ENCODE measurements around the gene PRDM15.

The PRDM15 gene

DNA sequence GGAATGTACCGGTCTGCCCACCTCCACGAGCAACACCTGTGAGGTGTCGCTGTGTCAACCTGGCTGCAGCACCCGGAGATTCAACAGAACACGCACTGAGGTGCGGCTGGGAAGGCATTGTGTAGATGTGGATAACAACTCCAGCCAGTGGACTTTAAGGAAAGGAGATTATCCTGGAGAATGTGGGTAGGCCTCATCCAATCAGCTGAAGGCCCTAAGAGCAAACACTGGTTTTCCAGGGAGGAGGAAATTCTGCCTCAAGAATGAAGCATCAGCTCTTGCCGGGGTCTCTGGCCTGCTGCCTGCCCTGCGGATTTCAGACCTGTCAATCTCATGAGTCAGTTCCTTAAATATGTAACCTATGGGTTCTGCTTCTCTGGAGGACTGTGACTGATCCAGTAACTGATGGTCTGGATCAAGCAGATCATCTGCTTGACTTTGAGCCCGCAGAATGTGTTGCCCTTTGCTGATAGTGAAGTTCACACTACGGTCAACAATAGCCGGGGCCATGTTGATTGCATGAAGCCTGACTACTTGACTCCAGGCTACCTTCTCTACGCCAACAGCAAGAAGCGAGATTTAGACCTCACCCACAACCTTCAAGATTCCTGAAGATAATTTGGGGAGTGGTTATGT is 15.9 kb upstream of the PRDM15 start:
- H3K27me3 ChIP-seq (replicated peaks; ENCODE audit: control insufficient read depth, insufficient read depth, low read length), result no peaks in the 10 kb centered on the region
- peaks cover 84% of the 10 kb centered on the region for H3K36me3 ChIP-seq (ENCODE audit: control insufficient read depth, insufficient read depth, low read length, severe bottlenecking)
- no peaks in the 10 kb centered on the region for H3K4me1 ChIP-seq (ENCODE audit: control insufficient read depth, insufficient read depth, low read length)
- H3K9ac ChIP-seq (ENCODE audit: low read length), result no peak overlapping the region
- no peaks in the 10 kb centered on the region for H3K9me3 ChIP-seq (ENCODE audit: control insufficient read depth, low read length)
- no peak overlapping the region for H3K4me3 ChIP-seq (ENCODE audit: low read length)
- DNase-seq (ENCODE audit: low read depth), result peak; percentile 53

DNA sequence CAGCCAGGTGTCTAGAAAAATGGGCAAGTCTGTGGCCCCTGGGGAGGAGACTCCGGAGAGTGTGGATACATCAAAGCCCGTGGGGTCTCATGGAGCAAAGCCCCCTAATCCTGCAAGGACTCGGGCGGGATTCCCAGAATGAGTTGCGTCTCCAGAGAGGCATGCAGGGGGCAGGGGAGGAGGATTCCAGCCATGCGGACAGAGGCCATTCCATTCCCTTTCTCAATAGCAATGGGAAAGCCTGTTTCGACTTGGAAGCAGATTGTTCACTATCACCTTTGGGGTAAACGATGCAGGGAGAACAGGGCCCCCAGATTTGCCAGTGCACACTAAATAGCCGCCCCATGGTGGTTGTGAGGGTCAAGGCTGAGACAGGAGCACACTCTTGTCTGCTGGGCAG is 15.4 kb upstream of the PRDM15 start:
- Histone ChIP-seq H3K36me3 (ENCODE audit: control insufficient read depth, insufficient read depth, low read length, severe bottlenecking) (peaks cover 80% of the 10 kb centered on the region), H3K4me1 (ENCODE audit: control insufficient read depth, insufficient read depth, low read length) (no peaks in the 10 kb centered on the region), H3K9ac (ENCODE audit: low read length) (no peak overlapping the region), H3K4me3 (ENCODE audit: low read length) (no peak overlapping the region), H3K27me3 (replicated peaks; ENCODE audit: control insufficient read depth, insufficient read depth, low read length) (no peaks in the 10 kb centered on the region), H3K9me3 (ENCODE audit: control insufficient read depth, low read length) (no peaks in the 10 kb centered on the region)
- no peak for DNase-seq (ENCODE audit: low read depth)

DNA sequence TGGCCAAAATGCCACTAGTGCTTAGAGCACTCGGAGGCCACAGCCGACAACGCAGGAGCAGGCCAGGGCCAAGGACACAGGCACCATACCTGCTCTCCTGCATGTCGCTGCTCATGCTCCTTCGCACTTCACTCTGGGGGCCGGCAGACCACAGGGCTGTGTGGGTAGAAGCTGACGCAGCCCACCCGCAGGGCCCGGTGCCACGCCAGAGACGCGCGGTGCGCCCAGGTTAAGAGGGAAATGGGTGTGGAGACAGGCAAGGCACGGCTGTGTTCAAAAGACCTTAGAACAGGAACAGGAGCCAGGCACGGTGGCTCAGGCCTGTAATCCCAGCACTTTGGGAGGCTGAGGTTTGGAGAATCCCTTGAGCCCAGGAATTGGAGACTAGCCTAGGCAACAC is 13.6 kb upstream of the PRDM15 start:
- no peaks in the 10 kb centered on the region for H3K9me3 ChIP-seq (ENCODE audit: control insufficient read depth, low read length)
- H3K27me3 ChIP-seq (replicated peaks; ENCODE audit: control insufficient read depth, insufficient read depth, low read length), result no peaks in the 10 kb centered on the region
- H3K4me3 ChIP-seq (ENCODE audit: low read length), result no peak overlapping the region
- no peak for DNase-seq (ENCODE audit: low read depth)
- H3K36me3 ChIP-seq (ENCODE audit: control insufficient read depth, insufficient read depth, low read length, severe bottlenecking), result peaks cover 76% of the 10 kb centered on the region
- no peak overlapping the region for H3K9ac ChIP-seq (ENCODE audit: low read length)
- H3K4me1 ChIP-seq (ENCODE audit: control insufficient read depth, insufficient read depth, low read length), result peaks cover 16% of the 10 kb centered on the region

DNA sequence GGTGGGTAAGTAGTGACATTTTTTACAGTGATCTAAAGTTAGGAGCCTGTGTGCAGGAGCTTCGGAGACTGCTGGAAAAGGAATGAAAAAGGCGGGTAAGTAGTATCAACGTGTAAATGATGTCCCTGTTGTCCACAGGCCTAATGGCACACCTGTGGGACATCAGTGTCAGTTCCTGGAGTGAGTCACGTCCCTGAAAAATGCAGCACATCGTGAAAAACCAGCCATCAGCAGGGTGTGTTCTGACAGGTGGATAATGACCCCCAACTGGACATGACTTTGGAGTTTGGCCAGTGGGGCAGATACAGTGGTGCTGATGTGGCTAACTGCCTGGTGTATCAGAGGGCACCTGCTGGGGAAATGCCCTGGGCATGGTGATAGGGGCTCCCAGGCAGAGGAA is 12.0 kb upstream of the PRDM15 start:
- H3K27me3 ChIP-seq (replicated peaks; ENCODE audit: control insufficient read depth, insufficient read depth, low read length), result no peaks in the 10 kb centered on the region
- no peak for DNase-seq (ENCODE audit: low read depth)
- no peaks in the 10 kb centered on the region for H3K9me3 ChIP-seq (ENCODE audit: control insufficient read depth, low read length)
- H3K9ac ChIP-seq (ENCODE audit: low read length), result no peak overlapping the region
- peaks cover 18% of the 10 kb centered on the region for H3K4me1 ChIP-seq (ENCODE audit: control insufficient read depth, insufficient read depth, low read length)
- H3K4me3 ChIP-seq (ENCODE audit: low read length), result no peak overlapping the region
- H3K36me3 ChIP-seq (ENCODE audit: control insufficient read depth, insufficient read depth, low read length, severe bottlenecking), result peaks cover 65% of the 10 kb centered on the region

DNA sequence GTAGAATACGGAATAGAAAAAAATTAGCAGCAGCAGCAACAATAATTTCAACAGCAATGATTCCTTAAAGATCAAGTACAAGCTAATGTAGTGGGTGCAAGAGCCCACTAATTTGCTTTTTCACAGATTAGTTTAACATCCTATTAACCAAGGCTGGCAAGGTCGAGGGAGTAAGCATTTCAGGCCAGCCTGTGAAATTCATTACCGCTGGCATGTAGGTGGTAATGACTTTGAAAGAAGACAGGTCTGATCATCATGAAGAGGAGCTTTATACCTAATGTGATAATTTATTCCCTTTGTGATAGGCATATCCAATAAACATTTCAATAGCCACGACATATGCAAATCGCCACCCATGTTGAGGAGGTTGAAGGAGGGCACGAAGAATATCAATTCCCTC is 11.2 kb upstream of the PRDM15 start:
- H3K27me3 ChIP-seq (replicated peaks; ENCODE audit: control insufficient read depth, insufficient read depth, low read length), result no peaks in the 10 kb centered on the region
- no peak overlapping the region for H3K4me3 ChIP-seq (ENCODE audit: low read length)
- DNase-seq (ENCODE audit: low read depth), result no peak
- no peak overlapping the region for H3K9ac ChIP-seq (ENCODE audit: low read length)
- H3K4me1 ChIP-seq (ENCODE audit: control insufficient read depth, insufficient read depth, low read length), result peaks cover 18% of the 10 kb centered on the region
- no peaks in the 10 kb centered on the region for H3K9me3 ChIP-seq (ENCODE audit: control insufficient read depth, low read length)
- peaks cover 57% of the 10 kb centered on the region for H3K36me3 ChIP-seq (ENCODE audit: control insufficient read depth, insufficient read depth, low read length, severe bottlenecking)

DNA sequence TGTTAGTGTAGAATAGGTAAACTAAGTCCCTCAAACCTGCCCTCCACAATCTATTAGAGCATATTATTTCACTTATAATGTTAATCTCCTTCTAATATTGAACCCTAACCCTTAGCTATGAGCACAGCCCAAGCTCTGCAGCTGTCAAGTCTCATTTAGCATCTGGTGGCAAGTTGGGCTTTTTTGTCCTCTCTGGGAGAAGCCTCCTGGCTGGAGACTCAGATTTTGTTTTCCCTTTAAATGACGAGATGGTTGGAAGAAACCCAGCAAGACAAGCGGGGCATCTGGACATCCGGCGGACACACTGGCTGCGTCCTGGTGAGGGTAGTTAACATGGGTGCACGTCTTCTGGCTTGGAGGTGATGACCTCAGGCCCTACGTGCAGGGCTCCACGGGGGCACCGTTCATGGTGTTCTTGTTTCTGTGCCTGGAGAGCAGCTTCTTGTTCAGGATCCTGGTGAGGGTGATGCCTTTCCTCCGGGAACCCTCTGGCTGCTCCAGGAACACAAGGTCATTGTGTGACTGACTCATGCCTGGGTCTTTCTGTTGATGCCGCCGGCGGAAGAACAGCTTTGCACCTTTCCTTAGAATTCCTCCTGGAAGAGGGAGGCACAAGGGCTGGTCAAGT is 9.7 kb upstream of the PRDM15 start:
- Histone ChIP-seq H3K27me3 (replicated peaks; ENCODE audit: control insufficient read depth, insufficient read depth, low read length) (no peaks in the 10 kb centered on the region), H3K36me3 (ENCODE audit: control insufficient read depth, insufficient read depth, low read length, severe bottlenecking) (peaks cover 42% of the 10 kb centered on the region), H3K9ac (ENCODE audit: low read length) (no peak overlapping the region), H3K9me3 (ENCODE audit: control insufficient read depth, low read length) (no peaks in the 10 kb centered on the region), H3K4me3 (ENCODE audit: low read length) (no peak overlapping the region), H3K4me1 (ENCODE audit: control insufficient read depth, insufficient read depth, low read length) (peaks cover 18% of the 10 kb centered on the region)
- no peak for DNase-seq (ENCODE audit: low read depth)

DNA sequence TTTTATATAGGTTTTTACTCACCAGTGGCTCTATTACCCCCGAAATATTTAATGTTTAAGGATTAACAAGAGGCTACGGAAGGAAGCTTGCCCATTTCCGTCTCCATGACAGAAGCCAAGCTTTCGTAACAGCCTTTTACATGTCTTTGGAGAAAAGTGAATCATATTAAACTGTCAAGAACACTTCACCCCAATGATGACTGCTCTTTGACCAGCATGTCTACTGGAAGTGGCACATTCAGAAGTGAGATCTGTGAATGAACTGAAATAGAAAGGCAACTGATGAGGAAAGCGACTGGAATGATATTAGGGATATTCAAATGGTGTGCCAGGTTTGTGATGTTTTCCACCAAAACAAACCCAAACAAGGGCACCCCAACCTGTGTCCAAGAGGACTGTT is 8.5 kb upstream of the PRDM15 start:
- DNase-seq (ENCODE audit: low read depth), result no peak
- H3K9me3 ChIP-seq (ENCODE audit: control insufficient read depth, low read length), result no peaks in the 10 kb centered on the region
- no peak overlapping the region for H3K9ac ChIP-seq (ENCODE audit: low read length)
- no peak overlapping the region for H3K4me3 ChIP-seq (ENCODE audit: low read length)
- peaks cover 24% of the 10 kb centered on the region for H3K4me1 ChIP-seq (ENCODE audit: control insufficient read depth, insufficient read depth, low read length)
- H3K27me3 ChIP-seq (replicated peaks; ENCODE audit: control insufficient read depth, insufficient read depth, low read length), result no peaks in the 10 kb centered on the region
- peaks cover 41% of the 10 kb centered on the region for H3K36me3 ChIP-seq (ENCODE audit: control insufficient read depth, insufficient read depth, low read length, severe bottlenecking)

DNA sequence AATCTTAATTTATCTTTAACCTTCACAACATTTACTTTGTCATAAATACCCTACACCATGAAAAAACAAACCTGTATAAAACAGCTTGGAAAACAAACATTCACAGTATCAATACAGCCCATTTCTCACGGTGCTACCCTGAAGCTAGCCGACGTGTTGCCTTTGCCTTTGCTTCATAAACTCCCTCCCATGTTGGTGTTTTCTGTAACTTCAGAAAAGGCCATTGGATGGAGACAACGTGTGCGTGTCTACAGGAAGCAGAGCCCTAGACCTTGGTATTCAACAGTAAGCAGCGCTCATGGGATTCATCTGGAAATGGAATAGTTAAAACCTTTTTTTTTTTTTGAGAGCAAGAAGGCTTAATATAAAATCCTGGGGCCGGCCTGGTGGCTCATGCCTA is 7.2 kb upstream of the PRDM15 start:
- Histone ChIP-seq H3K4me3 (ENCODE audit: low read length) (no peak overlapping the region), H3K9ac (ENCODE audit: low read length) (no peak overlapping the region), H3K9me3 (ENCODE audit: control insufficient read depth, low read length) (no peaks in the 10 kb centered on the region), H3K4me1 (ENCODE audit: control insufficient read depth, insufficient read depth, low read length) (peaks cover 24% of the 10 kb centered on the region), H3K36me3 (ENCODE audit: control insufficient read depth, insufficient read depth, low read length, severe bottlenecking) (peaks cover 30% of the 10 kb centered on the region), H3K27me3 (replicated peaks; ENCODE audit: control insufficient read depth, insufficient read depth, low read length) (no peaks in the 10 kb centered on the region)
- no peak for DNase-seq (ENCODE audit: low read depth)

DNA sequence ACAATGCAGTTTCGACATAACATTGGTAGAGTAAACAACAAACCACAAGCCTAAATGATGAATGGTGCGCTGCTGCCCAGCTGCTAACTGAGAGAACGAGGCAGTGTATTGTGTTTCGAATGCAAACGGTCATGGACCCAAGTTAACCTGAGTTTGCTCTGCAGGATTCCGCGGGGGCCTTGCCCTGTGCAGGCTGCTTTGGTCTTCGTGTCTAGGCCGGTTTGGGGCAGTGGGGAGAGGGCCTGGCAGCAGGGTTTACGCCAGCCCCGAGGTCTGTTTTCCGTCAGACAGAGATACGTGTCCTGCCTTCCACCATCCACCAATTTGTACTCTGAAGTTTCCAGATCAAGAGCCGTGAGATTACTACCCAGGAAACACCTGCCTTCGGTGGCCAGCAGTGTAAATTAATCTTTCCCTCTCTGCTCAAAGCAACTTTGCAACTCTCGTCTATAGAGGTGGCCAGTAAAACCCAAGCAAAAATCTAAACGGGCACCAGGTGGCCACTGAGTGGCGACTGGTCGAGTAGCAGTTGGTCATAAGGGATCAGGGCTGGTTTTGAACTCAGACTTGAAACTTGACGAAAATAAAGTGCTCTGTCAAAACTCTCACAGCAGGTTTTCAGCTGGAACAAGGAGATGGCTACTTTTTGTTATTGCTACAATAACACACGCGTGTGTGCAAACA is 6.3 kb upstream of the PRDM15 start:
- H3K27me3 ChIP-seq (replicated peaks; ENCODE audit: control insufficient read depth, insufficient read depth, low read length), result no peaks in the 10 kb centered on the region
- H3K4me3 ChIP-seq (ENCODE audit: low read length), result no peak overlapping the region
- no peak for DNase-seq (ENCODE audit: low read depth)
- no peak overlapping the region for H3K9ac ChIP-seq (ENCODE audit: low read length)
- H3K36me3 ChIP-seq (ENCODE audit: control insufficient read depth, insufficient read depth, low read length, severe bottlenecking), result peaks cover 22% of the 10 kb centered on the region
- peaks cover 24% of the 10 kb centered on the region for H3K4me1 ChIP-seq (ENCODE audit: control insufficient read depth, insufficient read depth, low read length)
- no peaks in the 10 kb centered on the region for H3K9me3 ChIP-seq (ENCODE audit: control insufficient read depth, low read length)

DNA sequence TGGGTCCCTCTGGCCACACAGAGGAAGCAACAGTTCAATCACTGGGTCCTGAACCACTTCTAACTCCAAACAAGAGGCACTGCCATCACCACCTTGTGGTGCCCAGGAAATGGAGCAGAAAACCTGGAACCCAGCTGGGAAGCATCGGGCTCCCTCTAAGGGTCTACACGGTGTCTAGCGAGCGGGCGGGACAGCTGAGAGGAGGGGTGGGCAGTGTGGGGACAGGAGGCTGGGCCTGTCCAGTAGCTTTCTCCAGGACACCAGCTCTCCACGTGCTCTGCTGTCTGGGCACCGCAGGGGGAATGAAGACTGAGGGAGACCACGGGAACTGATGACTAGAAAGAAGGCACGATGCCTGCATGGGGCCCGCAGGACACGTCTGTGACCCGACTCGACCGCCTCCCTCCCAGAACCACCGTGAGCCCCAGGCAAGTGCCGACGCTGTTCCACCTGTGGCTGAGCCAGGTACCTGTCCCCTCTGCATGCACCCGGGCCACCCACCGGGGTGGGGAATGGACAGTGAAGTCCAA is 5.4 kb upstream of the PRDM15 start:
- Histone ChIP-seq H3K27me3 (replicated peaks; ENCODE audit: control insufficient read depth, insufficient read depth, low read length) (no peaks in the 10 kb centered on the region), H3K9me3 (ENCODE audit: control insufficient read depth, low read length) (no peaks in the 10 kb centered on the region), H3K9ac (ENCODE audit: low read length) (no peak overlapping the region), H3K4me3 (ENCODE audit: low read length) (no peak overlapping the region), H3K36me3 (ENCODE audit: control insufficient read depth, insufficient read depth, low read length, severe bottlenecking) (peaks cover 16% of the 10 kb centered on the region), H3K4me1 (ENCODE audit: control insufficient read depth, insufficient read depth, low read length) (peaks cover 28% of the 10 kb centered on the region)
- no peak for DNase-seq (ENCODE audit: low read depth)

DNA sequence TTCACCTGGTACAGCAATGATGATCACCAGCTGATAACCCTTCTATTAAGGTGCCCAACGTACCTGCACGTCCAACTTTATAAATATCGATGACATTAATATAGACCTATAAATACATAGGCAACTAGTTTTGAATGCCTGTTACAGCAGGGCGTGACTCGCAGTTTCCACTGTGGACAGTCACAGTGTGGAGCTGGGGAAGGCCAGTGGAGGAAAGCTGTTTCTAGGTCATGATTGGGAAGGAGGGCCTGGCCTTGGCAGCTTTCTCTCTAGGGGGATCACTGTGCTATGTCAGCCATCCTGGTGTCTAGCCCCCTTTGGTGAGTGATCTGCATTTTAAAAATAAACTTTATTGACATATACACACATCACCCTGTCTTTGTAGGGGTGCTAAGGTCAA is 4.4 kb upstream of the PRDM15 start:
- Histone ChIP-seq H3K27me3 (replicated peaks; ENCODE audit: control insufficient read depth, insufficient read depth, low read length) (no peaks in the 10 kb centered on the region), H3K36me3 (ENCODE audit: control insufficient read depth, insufficient read depth, low read length, severe bottlenecking) (peaks cover 9% of the 10 kb centered on the region), H3K9me3 (ENCODE audit: control insufficient read depth, low read length) (no peaks in the 10 kb centered on the region), H3K4me3 (ENCODE audit: low read length) (no peak overlapping the region), H3K4me1 (ENCODE audit: control insufficient read depth, insufficient read depth, low read length) (peaks cover 21% of the 10 kb centered on the region), H3K9ac (ENCODE audit: low read length) (no peak overlapping the region)
- no peak for DNase-seq (ENCODE audit: low read depth)
